ENCODE measurements around the gene CCDC60. TPM values are rescaled to one million over a fixed set of nuclear protein-coding genes. Genes with fewer than 3 reads are reported as not detected.

CCDC60 gene
- total RNA-seq, 1 experiment from 2014 or later, result not detected

DNA sequence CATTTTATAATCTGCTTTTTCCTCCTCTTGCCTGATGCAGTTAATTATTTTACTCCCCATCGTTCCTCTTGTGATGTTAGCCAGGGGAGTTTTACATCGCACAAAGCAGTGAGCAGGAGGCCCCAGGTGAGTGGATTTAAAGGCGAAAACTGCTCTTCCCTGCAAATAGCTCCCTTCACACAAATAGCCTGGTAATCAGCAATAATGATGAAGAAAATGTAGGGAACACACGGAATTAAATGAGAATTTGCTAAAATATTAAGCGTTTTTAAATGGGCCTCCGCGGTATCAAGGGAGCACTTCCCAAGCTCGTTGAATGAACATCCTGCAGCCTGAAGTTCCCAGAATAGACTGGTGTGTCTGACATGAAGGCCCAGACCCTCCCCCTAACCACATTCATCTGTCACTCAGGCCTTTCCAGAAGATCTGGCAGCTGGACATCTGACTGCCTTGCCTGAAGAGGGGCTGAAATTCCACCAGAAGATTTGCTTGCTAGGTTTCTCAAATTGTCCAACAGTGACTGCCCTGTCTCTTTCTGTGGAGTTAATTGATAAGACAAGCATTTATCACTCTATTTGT is 127.2 kb downstream of the CCDC60 start:
- intact Hi-C loops (cut with micrococcal nuclease), result no loop called here
- no peak overlapping the region for H3K4me3 ChIP-seq (replicated peaks in 1 of 2; ENCODE audit: low read depth in 1 of 2, low read length in 2 of 2)
- no peak overlapping the region for H3K9ac ChIP-seq (ENCODE audit: low read length)
- H3K9me3 ChIP-seq (ENCODE audit: control insufficient read depth in 1 of 2, insufficient read depth in 1 of 2, low read depth in 1 of 2, low read length in 2 of 2), result peaks cover 3 to 6% of the 10 kb centered on the region in 2 experiments; a peak in 2 of 4 replicates
- no peaks in the 10 kb centered on the region for H3K79me2 ChIP-seq (ENCODE audit: insufficient read depth, low read length)
- RAD21 ChIA-PET (ENCODE audit: low non-redundant PET in 1 of 2, low total read pairs in 2 of 2, uncharacterized antibody in 2 of 2, unreplicated experiment in 2 of 2), result no interaction called here
- H2AFZ ChIP-seq (ENCODE audit: low read depth, low read length, poor library complexity, severe bottlenecking), result no peak overlapping the region
- no peak overlapping the region for H3K4me2 ChIP-seq (ENCODE audit: low read length)
- H4K20me1 ChIP-seq (ENCODE audit: insufficient read depth), result no peaks in the 10 kb centered on the region
- BruUV-seq (replicated peaks), result no TSS peak
- POLR2A ChIA-PET, result no interaction called here
- H3K27ac ChIP-seq (ENCODE audit: low read depth, low read length), result no peak overlapping the region
- peaks cover 5% of the 10 kb centered on the region; the same call in 1 of the 2 replicates for H3K27me3 ChIP-seq (ENCODE audit: insufficient read depth, low read length)
- no peaks in the 10 kb centered on the region for H3K9me2 ChIP-seq (ENCODE audit: insufficient read depth)
- no peak for ATAC-seq
- DNase-seq (ENCODE audit: low read depth, low spot score), result no peak
- H3K36me3 ChIP-seq (ENCODE audit: control insufficient read depth in 1 of 2, insufficient read depth in 2 of 2, low read length in 2 of 2), result no peaks in the 10 kb centered on the region
- CTCF ChIA-PET, result no interaction called here
- H3K4me1 ChIP-seq (ENCODE audit: control insufficient read depth in 1 of 2, insufficient read depth in 2 of 2, low read length in 2 of 2), result no peaks in the 10 kb centered on the region
- TF ChIP-seq CEBPB (IDR thresholded peaks at IDR 0.05; ENCODE audit: low read depth), result no peak
- TF ChIP-seq MAX (IDR thresholded peaks at IDR 0.05), result no peak
- no peak for TF ChIP-seq SP1 (IDR thresholded peaks at IDR 0.05; ENCODE audit: low read depth)
- TF ChIP-seq EGR1 (IDR thresholded peaks at IDR 0.05; ENCODE audit: low read depth), result no peak
- TF ChIP-seq ELF1 (IDR thresholded peaks at IDR 0.05; ENCODE audit: borderline replicate concordance, low read depth), result no peak
- no peak for TF ChIP-seq ATF3 (IDR thresholded peaks at IDR 0.05)
- TF ChIP-seq TCF7L2 (IDR thresholded peaks at IDR 0.05; ENCODE audit: borderline replicate concordance, extremely low read depth, insufficient read depth, insufficient read length), result no peak
- TF ChIP-seq POLR2AphosphoS5 (IDR thresholded peaks at IDR 0.05; ENCODE audit: low read depth, low read length), result no peak
- TF ChIP-seq, protein P1, sequence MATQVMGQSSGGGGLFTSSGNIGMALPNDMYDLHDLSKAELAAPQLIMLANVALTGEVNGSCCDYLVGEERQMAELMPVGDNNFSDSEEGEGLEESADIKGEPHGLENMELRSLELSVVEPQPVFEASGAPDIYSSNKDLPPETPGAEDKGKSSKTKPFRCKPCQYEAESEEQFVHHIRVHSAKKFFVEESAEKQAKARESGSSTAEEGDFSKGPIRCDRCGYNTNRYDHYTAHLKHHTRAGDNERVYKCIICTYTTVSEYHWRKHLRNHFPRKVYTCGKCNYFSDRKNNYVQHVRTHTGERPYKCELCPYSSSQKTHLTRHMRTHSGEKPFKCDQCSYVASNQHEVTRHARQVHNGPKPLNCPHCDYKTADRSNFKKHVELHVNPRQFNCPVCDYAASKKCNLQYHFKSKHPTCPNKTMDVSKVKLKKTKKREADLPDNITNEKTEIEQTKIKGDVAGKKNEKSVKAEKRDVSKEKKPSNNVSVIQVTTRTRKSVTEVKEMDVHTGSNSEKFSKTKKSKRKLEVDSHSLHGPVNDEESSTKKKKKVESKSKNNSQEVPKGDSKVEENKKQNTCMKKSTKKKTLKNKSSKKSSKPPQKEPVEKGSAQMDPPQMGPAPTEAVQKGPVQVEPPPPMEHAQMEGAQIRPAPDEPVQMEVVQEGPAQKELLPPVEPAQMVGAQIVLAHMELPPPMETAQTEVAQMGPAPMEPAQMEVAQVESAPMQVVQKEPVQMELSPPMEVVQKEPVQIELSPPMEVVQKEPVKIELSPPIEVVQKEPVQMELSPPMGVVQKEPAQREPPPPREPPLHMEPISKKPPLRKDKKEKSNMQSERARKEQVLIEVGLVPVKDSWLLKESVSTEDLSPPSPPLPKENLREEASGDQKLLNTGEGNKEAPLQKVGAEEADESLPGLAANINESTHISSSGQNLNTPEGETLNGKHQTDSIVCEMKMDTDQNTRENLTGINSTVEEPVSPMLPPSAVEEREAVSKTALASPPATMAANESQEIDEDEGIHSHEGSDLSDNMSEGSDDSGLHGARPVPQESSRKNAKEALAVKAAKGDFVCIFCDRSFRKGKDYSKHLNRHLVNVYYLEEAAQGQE (IDR thresholded peaks at IDR 0.05; ENCODE audit: low read depth), result no peak
- TF ChIP-seq ZNF274 (IDR thresholded peaks at IDR 0.05; ENCODE audit: low read depth, low read length), result no peak

All from HCT116 (cell line).